NCI-H1105 treated with DMSO at 0.1 percent for 48 hours (cell line): Measurements from ENCODE around the gene CDK2AP2.
"Not testable (repeated sequence)": the region's sequence is repeated elsewhere in the genome, so short reads cannot be mapped to it uniquely, and the experiment has no call there.

Source experiments
- DNase-seq: peaks from one replicate; lab custom pipeline; 2025; lab: John Stamatoyannopoulos, UW

The CDK2AP2 gene

DNA sequence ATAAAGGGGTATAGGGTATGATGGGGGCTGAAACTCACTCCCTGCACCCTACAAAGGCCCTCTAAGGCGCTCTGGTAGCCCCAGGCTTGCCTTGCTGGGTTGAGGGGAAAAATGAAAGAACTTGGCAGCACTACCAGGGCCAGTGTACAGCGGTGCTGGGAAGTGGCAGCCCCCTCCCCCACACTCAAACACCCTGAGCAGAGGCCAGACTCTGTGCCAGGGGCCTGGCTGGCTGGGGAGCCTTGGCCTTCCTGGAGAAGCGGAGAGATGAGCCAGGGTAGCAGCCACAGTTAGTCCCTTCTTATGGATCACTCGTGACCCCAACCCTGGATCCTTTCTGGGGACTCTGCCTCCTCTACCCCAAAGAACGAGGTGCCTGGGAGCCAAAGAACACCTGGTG, 41.6 kb downstream of the CDK2AP2 start:
- no peak for DNase-seq

DNA sequence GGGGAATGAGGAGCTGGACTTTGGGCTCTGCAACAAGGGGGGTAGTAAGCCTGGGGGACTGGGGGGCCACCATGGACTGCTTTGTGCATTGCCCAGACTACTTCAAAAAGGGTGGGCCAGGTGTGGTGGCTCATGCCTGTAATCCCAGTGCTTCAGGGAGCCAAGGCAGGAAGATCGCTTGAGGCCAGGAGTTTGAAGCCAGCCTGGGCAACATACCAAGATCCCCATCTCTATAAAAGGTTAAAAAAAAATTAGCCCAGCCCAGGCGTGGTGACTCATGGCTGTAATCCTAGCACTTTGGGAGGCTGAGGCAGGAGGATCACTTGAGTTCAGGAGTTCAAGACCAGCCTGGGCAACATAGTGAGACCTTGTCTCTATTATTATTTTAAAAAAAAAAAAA, 42.4 kb downstream of the CDK2AP2 start:
- DNase-seq, result not testable (repeated sequence)

GRCh38 chr11:67465189-67465510, 42.8 kb downstream of the CDK2AP2 start:
- DNase-seq, result no peak

DNA sequence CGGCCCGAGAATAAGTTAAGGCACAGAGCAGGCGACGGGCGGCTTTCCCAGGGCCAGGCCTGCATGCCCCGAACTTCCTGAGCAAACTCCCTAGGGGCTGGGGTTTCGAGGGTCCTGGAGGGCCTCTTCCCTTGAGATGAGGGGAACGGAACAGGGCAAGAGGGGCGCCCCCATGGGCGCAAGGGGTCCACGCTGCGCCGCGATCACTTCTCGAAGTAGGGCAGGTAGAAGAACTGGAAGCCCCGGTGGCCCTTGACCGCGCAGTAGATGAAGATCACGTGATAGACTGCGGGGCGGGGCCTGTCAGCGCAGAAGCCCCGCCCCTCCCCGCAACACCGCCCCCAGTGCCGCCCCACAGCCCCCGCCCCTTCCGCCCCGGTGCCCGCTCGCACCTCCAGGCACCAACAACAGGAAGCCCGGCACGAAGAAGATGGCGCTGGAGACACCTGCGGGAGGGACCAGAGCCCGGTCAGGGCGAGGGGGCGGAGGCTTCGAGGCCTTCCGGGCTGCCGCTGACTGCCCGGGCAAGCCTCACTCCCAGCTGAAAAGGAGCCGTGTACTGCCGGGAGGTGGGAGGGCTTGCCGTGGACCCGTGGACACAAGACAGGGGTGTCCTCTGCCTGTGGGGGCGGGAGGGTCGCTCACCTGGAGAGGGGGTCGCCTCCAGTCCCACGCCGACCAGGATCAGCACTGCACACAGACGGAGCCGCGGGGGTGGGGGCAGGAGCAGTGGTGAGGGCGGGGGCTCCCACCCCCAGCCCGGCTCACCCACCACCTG, 43.4 kb downstream of the CDK2AP2 start:
- DNase-seq, result peak; percentile 86

DNA sequence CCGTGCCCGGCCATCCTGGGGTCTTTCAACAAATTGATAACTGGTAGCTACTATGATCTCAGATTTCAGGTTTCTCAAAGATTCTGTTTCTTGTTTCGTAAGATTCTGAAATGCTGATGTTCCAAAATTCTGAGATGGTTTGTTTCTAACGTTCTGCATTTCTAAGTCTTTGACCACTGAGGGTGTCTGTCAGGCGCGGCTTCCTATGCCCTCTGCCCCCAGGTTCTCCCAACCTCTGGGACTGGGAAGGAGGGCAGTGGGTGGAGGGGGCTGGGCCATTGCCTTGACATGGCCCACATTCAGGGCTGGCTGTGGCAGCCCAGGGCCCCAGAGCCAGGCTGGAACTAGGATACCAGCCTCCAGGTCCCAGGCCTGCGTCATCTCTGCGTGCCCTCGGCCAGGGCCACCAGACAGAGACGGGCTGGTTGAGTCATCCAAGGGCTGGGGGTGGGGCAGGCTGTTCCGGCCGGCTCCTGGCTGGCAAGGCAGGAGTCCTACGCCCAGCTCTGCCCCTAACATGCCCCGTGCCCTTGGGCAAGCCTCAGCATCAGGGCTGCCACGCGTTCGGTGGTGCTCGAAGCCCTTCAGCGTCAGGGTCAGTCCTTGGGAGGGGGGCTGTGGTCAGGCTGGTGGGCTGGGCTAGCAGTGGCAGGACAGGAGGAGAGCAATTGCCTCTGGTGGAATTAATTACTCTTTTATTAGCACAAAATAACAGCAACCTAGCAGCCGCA, 44.1 kb downstream of the CDK2AP2 start:
- no peak for DNase-seq

DNA sequence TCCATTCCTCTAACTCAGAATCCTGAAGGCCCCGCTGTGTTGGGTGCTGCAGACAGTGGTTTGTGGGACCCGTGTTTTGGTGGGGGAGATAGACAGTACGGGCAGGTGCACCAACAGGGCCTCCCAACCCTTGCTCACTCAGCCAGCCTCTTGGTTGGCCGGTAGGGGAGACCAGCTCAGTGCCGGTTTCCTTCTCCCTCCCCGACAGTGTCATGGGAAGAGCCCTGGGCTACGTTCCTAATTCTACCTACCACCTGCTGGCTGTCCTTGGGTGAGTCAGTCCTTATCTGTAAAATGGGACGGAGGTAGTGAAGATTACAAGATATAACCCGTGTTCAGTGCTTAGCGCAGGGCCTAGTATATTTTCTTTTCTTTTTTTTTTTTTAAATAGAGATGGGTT, 44.8 kb downstream of the CDK2AP2 start:
- DNase-seq, result no peak

GRCh38 chr11:67458266-67458665, 49.7 kb downstream of the CDK2AP2 start:
- no peak for DNase-seq

DNA sequence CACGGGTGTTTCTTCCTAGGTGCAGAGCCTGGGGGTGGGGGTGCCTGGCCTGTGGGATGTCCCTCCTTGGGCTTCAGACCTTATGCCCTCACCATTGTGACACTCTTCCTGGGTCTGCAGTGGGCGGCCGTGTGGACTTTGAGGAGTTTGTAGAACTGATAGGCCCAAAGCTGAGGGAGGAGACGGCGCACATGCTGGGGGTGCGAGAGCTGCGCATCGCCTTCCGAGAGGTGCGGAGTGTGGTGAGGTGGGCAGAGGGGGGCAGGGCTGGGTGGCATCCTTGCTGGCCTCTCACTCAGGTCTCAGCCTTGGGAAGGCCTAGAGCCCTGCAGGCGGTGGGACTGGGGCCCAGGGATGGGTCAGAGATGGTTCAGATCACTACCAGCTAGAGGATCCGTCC, 50.5 kb downstream of the CDK2AP2 start:
- DNase-seq, result no peak
